Endodermal cell (in vitro differentiated cells): Measurements from ENCODE around the gene ZNF783. TPM values are rescaled to one million over a fixed set of nuclear protein-coding genes. Genes with fewer than 3 reads are reported as not detected.

Source experiments
- DNase-seq: peaks from one replicate; pipeline ENCODE4 v3.0.0-alpha.2; 2017
- H3K27ac ChIP-seq: 2 replicates; pipeline ENCODE4 v1.5.1; 2013; ENCODE audit warnings: mild to moderate bottlenecking, low read depth, low read length, moderate library complexity
- H3K27me3 ChIP-seq: 2 replicates; pipeline ENCODE4 v1.6.1; 2013; ENCODE audit warnings: mild to moderate bottlenecking, low read length, moderate library complexity; ENCODE audit not compliant: insufficient read depth, control insufficient read depth, poor library complexity, severe bottlenecking
- H3K36me3 ChIP-seq: 2 replicates; pipeline ENCODE4 v1.7.0; 2013; ENCODE audit warnings: mild to moderate bottlenecking, low read length, moderate library complexity; ENCODE audit not compliant: control insufficient read depth, insufficient read depth
- H3K4me1 ChIP-seq: one replicate; pipeline ENCODE4 v1.7.0; 2013; ENCODE audit warnings: low read length; ENCODE audit not compliant: control insufficient read depth, insufficient read depth
- H3K4me3 ChIP-seq: 2 replicates; pipeline ENCODE4 v1.5.1; 2013; ENCODE audit warnings: mild to moderate bottlenecking, low read length, moderate library complexity
- H3K9ac ChIP-seq: 2 replicates; pipeline ENCODE4 v1.6.1; 2013; ENCODE audit warnings: mild to moderate bottlenecking, low read length, moderate library complexity; ENCODE audit not compliant: poor library complexity, severe bottlenecking; ENCODE audit errors: extremely low read depth
- H3K9me3 ChIP-seq: 2 replicates; pipeline ENCODE4 v1.6.1; 2013; ENCODE audit warnings: mild to moderate bottlenecking, low read length, moderate library complexity; ENCODE audit not compliant: control insufficient read depth
- H3K27ac Mint-ChIP-seq: 2 replicates; pipeline ENCODE4 v1.8.0; 2020; ENCODE audit warnings: mixed read lengths
- H3K27me3 Mint-ChIP-seq: 2 replicates; pipeline ENCODE4 v1.8.0; 2021; ENCODE audit warnings: mild to moderate bottlenecking, mixed read lengths; ENCODE audit not compliant: insufficient read depth
- H3K36me3 Mint-ChIP-seq: 2 replicates; pipeline ENCODE4 v1.8.0; 2020; ENCODE audit warnings: low read depth, mixed read lengths
- H3K4me1 Mint-ChIP-seq: 2 replicates; pipeline ENCODE4 v1.8.0; 2020; ENCODE audit warnings: mixed read lengths
- H3K4me3 Mint-ChIP-seq: 2 replicates; pipeline ENCODE4 v1.8.0; 2020; ENCODE audit warnings: mild to moderate bottlenecking, moderate library complexity, mixed read lengths
- H3K9me3 Mint-ChIP-seq: 2 replicates; pipeline ENCODE4 v1.8.0; 2020; ENCODE audit warnings: mild to moderate bottlenecking, mixed read lengths
- WGBS, 2 experiments: methylation state at CpG; one replicate each; pipeline versions ENCODE4 v1.1.5 to v1.1.7; 2013; ENCODE audit warnings: missing lambda C conversion rate in 2 of 2, mixed read lengths in 1 of 2; ENCODE audit not compliant: insufficient coverage in 1 of 2, insufficient read length in 1 of 2; 5-methylcytosine and 5-hydroxymethylcytosine counted together
- total RNA-seq, 2 donors: library from RNA; stranded (reverse); fragmentation: NEBNext Ultra II Directional in 1 of 2; extraction: Animal tissue kit (Norgen Biotek cat#: 25700) in 1 of 2; gene quantifications; 2 replicates in 1 of 2; 3 replicates in 1 of 2; pipeline ENCODE4 v1.2.1, GENCODE V29; 2021
- TF ChIP-seq, protein P1 (sequence below): fragments of 200-600 bp; sonication (generic); conservative IDR thresholded peaks from 2 replicates; pipeline ENCODE4 v1.5.0; 2021; ENCODE audit warnings: antibody characterized with exemption, mild to moderate bottlenecking

The ZNF783 gene
- total RNA-seq, 2 donors from 2014 or later: 12.1 to 13.2 TPM

DNA sequence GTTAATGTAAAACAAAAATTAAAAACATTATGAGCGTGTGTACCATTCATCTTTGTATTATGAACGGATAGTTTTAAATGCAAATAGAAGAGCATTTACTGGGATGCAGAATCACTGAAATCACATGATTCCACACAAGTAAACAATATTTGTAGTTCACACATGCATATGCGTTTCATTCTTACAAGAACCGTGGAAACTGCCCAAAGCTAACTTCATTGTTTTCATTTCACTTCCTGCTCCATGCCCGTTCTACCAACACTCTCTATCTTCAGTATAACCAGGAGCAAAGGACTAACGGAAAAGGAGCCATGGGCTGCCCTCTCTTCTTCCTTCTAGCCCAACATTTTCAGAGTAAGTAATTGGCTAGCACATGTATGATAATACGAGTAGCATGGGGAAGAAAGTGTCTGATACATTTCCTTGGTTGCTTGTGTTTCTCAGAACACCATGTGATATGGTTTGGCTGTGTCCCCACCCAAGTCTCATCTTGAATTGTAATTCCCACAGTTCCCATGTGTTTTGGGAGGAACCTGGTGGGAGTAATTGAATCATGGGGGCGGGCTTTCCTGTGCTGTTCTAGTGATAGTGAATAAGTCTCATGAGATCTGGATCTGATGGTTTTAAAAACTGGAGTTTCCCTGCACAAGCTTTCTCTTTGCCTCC lies 38.8 kb downstream of the ZNF783 start:
- Histone ChIP-seq H3K36me3 (no peaks in the 10 kb centered on the region), H3K4me1 (no peaks in the 10 kb centered on the region), H3K9me3 (no peaks in the 10 kb centered on the region), H3K27me3 (no peaks in the 10 kb centered on the region), H3K27ac (no peak overlapping the region), H3K4me3 (no peak overlapping the region), H3K9ac (no peak overlapping the region)
- no peak for DNase-seq
- Mint-ChIP-seq H3K4me1 (no peaks in the 10 kb centered on the region), H3K27ac (no peak overlapping the region), H3K9me3 (peaks cover 10% of the 10 kb centered on the region), H3K27me3 (no peaks in the 10 kb centered on the region), H3K36me3 (no peaks in the 10 kb centered on the region), H3K4me3 (no peak overlapping the region)
- TF ChIP-seq, protein P1, sequence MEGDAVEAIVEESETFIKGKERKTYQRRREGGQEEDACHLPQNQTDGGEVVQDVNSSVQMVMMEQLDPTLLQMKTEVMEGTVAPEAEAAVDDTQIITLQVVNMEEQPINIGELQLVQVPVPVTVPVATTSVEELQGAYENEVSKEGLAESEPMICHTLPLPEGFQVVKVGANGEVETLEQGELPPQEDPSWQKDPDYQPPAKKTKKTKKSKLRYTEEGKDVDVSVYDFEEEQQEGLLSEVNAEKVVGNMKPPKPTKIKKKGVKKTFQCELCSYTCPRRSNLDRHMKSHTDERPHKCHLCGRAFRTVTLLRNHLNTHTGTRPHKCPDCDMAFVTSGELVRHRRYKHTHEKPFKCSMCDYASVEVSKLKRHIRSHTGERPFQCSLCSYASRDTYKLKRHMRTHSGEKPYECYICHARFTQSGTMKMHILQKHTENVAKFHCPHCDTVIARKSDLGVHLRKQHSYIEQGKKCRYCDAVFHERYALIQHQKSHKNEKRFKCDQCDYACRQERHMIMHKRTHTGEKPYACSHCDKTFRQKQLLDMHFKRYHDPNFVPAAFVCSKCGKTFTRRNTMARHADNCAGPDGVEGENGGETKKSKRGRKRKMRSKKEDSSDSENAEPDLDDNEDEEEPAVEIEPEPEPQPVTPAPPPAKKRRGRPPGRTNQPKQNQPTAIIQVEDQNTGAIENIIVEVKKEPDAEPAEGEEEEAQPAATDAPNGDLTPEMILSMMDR: no peak
- 90 to 92% methylated on average over 4 to 8 of the region's 8 CpGs for WGBS, 2 experiments

DNA sequence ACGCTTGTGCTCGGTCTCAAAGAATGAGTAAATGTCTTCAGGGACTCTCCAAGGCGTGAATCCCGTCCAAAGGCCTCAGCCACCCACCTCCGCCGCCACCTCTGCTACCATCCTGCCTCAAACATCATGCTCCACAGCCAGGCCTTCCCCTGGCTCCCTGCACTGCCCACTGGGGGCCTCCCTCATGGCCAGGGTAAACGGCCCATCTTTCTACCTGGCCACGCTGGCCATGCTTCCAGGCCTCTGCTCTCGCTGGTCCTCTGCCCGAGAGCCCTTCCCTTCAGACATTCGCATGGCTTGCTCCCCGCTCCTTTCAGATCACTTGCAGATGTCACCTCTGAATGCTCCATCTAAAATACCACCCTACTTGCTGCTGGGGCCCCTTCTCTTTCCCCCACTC lies 40.2 kb downstream of the ZNF783 start:
- H3K9me3 ChIP-seq: no peaks in the 10 kb centered on the region
- no peak overlapping the region for H3K9ac ChIP-seq
- no peaks in the 10 kb centered on the region for H3K4me1 ChIP-seq
- Mint-ChIP-seq H3K27ac (no peak overlapping the region), H3K4me1 (no peaks in the 10 kb centered on the region), H3K4me3 (no peak overlapping the region), H3K36me3 (no peaks in the 10 kb centered on the region), H3K27me3 (no peaks in the 10 kb centered on the region), H3K9me3 (peaks cover 10% of the 10 kb centered on the region)
- no peak overlapping the region for H3K27ac ChIP-seq
- no peak for DNase-seq
- WGBS, 2 experiments: 94% methylated on average over 8 to 12 of the region's 12 CpGs
- no peaks in the 10 kb centered on the region for H3K27me3 ChIP-seq
- no peak overlapping the region for H3K4me3 ChIP-seq
- TF ChIP-seq, protein P1: no peak
- no peaks in the 10 kb centered on the region for H3K36me3 ChIP-seq

DNA sequence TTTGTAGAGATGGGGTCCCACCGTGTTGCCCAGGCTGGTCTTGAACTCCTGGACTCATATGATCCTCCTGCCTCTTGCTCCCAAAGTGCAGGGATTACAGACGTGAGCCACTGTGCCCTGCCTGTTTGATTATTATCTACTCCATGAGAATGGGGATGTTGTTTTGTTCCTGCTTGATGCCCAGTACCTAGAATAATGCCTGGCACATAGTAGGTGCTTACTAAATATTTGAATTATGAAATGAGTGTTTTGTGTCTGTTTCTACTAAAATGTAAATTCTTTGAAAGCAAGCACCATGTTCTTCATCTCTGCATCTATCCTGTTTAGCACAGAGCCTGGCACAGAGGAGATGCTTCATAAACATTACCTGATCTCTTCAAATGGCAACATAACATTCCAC lies 40.9 kb downstream of the ZNF783 start:
- Histone ChIP-seq H3K27me3 (no peaks in the 10 kb centered on the region), H3K4me3 (no peak overlapping the region), H3K27ac (no peak overlapping the region), H3K36me3 (no peaks in the 10 kb centered on the region), H3K9ac (no peak overlapping the region), H3K9me3 (no peaks in the 10 kb centered on the region), H3K4me1 (no peaks in the 10 kb centered on the region)
- TF ChIP-seq, protein P1: no peak
- H3K27me3 Mint-ChIP-seq: no peaks in the 10 kb centered on the region
- WGBS, 2 experiments: 77 to 100% methylated on average over 2 of the region's 2 CpGs
- peaks cover 10% of the 10 kb centered on the region for H3K9me3 Mint-ChIP-seq
- no peak overlapping the region for H3K4me3 Mint-ChIP-seq
- H3K36me3 Mint-ChIP-seq: no peaks in the 10 kb centered on the region
- H3K4me1 Mint-ChIP-seq: no peaks in the 10 kb centered on the region
- H3K27ac Mint-ChIP-seq: no peak overlapping the region
- DNase-seq: no peak
